GM21786 (cell line): ENCODE data around the gene TSGA10.
"Not testable (repeated sequence)": the region's sequence is repeated elsewhere in the genome, so short reads cannot be mapped to it uniquely, and the experiment has no call there.

Experiments
- ATAC-seq: cut with Tn5 transposase; IDR thresholded peaks from one replicate; pipeline ENCODE4 v1.9.1; 2021; ENCODE audit not compliant: unreplicated experiment

TSGA10 gene, protein sequence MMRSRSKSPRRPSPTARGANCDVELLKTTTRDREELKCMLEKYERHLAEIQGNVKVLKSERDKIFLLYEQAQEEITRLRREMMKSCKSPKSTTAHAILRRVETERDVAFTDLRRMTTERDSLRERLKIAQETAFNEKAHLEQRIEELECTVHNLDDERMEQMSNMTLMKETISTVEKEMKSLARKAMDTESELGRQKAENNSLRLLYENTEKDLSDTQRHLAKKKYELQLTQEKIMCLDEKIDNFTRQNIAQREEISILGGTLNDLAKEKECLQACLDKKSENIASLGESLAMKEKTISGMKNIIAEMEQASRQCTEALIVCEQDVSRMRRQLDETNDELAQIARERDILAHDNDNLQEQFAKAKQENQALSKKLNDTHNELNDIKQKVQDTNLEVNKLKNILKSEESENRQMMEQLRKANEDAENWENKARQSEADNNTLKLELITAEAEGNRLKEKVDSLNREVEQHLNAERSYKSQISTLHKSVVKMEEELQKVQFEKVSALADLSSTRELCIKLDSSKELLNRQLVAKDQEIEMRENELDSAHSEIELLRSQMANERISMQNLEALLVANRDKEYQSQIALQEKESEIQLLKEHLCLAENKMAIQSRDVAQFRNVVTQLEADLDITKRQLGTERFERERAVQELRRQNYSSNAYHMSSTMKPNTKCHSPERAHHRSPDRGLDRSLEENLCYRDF

DNA sequence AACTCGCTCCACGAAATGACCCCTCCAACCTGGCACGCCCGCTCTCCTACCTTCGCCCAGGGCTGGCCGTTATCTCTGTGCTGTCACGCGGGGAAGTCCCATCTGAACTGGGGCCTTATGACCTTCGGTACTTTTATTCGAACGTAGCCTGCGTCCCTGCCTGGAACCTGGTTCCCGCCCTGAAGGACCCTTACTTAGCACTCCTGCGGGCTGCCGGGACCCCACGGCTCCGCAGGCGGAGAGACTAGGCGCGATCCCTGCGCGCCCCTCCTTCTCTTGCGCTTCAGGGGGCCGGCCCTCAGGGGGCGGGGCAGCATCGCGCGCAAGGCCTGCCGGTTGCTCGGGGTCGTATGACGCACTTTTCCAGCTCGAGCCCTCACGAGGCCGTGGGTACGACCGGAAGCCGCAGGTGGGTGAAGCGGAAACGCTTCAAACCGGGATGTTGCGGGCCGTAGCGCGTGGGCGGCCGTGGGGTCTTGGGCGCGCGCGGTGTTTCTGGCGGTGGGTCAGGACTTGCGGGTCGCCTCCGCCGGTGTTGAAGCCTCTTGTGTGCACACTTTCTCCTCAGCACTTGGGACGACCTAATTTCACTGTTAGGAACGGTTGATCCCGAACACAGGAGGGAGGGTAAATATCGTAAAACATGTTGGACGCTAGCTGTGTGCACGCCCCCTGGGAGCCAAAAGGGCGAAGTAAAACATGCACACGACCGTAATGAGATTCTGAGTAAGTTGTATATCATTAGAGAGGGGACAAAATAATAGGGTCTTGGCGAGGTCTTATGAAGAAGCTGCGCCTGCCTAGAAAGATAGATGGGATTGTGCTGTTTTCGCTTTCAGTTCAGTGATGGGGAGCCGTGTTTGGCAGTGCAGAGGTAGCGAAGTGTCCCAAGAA lies at the start of gene TSGA10, which contains the start of gene LIPT1:
Gene TSGA10, minus strand, starts transcription at position 300 of the 894 bp plus-strand sequence. CDS start 45,503 bp downstream, outside the sequence.
Gene LIPT1, plus strand, starts transcription at position 325 of the 894 bp plus-strand sequence. CDS start 6,991 bp downstream, outside the sequence.
- peak; percentile 95 for ATAC-seq

DNA sequence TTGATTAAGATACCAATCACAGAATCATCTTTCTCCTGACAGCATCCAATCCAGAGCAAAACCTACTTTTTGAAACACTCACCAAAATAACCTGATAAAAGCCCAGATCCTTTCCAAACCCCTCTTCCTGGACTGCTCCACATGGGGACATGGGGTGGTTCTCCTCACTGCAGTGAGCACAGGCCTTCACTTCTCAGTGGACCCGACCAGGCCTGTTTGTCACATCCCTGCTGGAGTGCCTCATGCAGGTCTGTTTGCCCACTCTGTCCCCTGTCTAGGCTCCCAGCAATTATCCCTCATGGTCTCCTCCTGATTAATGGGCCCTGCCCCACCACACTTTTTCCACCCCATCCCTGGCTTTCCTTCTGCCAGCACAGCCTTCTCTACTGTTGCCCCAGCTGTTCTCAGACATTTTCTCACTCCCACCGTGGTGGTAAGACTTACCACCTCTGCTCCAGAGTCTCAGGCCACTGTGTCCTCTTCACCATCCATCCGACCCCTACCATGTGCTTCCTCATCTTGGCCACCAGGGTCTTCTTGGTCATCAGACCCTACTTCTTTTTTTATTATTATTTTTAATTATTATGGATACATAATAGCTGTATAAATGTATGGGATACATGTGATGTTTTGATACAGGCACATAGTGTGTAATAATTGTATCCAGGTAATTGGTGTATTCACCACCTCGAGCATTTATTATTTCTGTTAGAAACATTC lies 47.4 kb upstream of the TSGA10 start:
- no peak for ATAC-seq

DNA sequence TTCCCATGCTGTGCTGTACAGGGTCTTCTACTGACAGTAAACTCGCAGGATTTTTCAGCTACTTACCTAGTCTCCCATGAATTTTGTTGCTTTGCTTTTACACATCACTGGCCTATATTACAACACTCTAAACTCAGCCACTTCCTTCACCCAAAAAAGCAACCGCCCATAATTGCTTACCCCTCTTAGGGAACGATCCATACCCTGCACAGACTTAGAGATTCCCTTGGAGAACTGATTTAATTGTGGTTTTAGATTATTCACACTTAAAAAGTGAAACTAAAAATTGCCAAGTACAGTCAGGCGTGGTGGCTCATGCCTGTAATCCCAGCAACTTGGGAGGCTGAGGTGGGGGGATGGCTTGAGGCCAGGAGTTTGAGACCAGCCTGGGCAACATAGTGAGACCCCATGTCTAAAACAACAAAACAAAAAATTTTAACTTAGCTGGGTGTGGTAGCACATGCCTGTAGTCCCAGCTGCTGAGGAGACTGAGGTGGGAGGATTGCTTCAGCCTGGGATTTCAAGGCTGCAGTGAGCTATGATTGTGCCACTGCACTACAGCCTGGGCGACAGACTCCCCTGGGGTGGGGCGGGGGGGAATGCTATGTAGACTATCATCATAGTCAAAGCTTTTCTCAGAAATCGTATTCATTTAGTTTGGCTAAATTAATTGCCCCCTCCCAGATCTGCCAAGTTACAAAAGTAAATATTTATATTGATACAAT lies 45.5 kb upstream of the TSGA10 start:
- ATAC-seq, result no peak

DNA sequence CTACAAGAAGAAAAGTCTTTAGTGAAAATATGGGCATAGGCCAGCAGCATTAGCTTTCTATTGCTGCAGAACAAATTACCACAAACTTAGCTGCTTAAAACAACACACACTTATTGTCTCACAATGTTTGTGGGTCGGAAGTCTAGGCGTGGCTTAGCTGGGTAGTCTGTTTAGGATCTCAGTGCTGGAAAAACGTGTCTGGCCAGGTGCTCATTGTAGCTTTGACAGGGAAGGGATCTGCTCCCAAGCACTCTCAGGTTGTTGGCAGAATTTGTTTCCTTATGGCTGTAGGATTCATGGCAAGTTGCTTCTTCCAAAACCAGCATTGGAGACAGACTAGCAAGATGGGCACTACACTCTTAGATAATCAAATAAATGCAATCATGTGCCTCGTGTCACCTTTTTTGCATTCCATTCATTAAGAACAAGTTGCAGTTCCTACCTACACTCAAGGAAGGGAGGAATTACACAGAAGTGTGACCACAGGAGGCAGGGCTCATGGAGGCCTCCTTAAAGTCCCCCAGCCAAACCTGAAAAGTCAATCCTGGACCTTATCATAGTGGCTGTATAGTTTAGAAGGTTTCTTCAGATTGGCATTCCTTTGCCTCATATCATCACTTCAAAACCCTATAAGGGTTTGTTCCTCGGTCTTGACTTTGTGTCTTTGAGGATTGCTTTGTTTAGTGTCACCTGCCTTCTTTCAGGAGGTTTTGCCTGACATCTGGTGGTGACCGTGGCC lies 43.5 kb upstream of the TSGA10 start:
- no peak for ATAC-seq

DNA sequence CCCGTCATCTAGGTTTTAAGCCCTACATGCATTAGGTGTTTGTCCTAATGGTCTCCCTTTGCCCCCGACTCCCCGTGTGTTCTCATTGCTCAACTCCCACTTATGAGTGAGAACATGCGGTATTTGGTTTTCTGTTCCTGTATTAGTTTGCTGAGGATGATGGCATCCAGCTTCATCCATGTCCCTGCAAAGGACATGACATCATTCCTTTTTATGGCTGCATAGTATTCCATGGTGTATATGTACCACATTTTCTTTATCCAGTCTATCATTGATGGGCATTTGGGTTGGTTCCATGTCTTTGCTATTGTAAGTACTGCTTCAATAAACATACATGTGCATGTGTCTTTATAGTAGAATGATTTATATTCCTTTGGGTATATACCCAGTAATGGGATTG lies 37.6 kb upstream of the TSGA10 start:
- not testable (repeated sequence) for ATAC-seq

DNA sequence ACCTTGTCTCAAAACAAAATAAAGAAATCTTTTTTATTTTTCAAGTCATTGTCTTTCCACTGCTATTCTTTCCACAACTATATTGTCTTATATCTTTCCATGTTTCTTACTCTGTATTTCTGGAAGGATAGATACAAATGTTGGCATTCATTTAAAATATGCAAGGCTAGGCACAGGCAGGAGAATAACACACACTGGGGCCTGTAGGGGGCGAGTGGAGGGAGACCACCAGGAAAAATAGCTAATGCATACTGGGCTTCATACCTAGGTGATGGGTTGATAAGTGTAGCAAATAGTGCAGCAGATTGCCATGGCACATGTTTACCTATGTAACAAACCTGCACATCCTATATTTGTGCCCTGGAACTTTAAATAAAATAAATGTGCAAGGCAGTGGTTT lies 35.8 kb upstream of the TSGA10 start:
- ATAC-seq, result no peak

DNA sequence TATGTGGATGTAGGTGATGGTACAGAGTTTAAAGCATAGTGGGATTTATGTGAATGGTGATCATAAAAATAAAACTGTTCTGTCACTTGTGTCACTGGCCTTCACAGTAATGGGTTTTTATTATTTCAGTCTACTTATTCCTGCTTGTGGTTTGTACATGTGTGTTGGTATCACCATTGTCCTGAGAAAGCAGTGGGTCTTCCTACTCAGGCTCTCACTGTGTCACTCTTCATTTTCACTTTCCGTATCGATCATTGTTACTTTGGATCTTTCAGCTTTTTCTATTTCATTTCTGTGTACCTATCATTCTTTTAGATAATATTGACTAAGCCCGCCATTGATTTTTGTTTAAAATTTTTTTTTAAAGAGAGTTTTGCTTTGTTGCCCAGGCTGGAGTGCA lies 33.6 kb upstream of the TSGA10 start:
- ATAC-seq, result no peak

DNA sequence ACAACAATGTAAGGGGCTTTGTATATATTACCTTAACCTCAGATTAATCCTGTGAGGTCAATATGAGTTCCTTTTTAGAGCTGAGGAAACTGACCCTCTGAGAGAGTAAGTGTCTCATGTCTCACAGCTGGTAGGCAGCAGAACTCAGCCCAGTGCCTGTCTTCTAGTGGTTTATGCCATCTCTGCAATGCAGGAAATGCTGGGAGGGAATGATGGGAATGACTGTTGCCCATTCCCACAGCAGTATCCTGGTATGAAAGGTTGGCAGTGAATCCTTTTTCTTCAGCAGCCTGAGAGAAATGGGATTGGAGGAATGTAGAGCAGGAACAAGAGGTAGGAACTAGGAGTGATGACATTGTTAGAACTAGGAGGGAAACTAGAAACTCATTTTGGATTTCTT lies 32.3 kb upstream of the TSGA10 start:
- no peak for ATAC-seq

DNA sequence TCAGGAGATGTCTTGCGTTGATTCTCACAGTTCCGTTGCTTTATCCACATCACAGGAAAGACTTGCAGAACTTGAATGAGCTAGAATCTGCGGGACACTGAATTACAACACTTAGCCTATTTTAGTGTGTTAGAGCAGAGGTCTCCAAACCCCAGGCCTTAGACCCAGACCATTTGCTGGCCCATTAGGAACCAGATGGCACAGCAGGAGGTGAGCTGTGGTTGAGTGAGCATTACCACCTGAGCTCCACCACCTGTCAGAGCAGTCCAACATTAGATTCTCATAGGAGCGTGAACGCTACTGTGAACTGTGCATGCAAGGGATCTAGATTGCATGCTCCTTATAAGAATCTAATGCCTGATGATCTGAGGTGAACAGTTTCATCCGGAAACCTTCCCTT lies 30.1 kb upstream of the TSGA10 start:
- ATAC-seq, result no peak

DNA sequence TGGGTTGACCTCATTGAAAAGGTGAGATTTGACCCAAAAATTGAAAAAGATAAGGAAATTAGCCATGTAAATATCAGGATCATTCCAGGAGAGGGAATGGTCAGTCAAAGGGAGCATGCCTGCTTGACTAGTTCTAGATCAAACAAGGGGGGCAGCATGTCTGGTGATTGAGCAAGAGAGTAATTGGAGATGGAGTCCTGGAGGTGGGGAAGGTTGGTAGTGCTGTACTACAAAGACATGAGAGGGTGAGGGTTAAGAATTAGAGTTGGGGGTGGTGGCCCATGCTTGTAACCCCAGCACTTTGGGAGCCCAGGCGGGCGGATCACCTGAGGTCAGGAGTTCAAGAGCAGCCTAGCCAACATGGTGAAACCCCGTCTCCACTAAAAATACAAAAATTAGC lies 28.3 kb upstream of the TSGA10 start:
- ATAC-seq, result no peak

DNA sequence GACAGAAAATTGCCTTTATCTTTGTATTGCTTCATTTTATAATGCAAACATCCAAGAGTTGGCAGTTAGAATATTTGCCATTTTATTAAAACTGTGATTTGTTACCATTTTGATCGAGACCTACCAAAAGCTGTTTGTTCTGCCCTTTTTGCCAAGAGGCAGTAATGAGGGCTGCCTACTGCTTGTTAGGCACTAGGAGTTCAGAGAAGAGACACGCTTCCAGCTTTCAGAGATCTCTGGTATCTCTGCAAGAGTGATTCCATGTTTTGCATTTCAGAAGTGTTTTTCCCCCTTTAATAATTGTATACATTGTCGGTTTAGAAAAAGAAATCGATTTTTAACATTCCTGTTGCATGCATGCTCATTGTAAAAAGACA lies 26.9 kb upstream of the TSGA10 start:
- no peak for ATAC-seq

DNA sequence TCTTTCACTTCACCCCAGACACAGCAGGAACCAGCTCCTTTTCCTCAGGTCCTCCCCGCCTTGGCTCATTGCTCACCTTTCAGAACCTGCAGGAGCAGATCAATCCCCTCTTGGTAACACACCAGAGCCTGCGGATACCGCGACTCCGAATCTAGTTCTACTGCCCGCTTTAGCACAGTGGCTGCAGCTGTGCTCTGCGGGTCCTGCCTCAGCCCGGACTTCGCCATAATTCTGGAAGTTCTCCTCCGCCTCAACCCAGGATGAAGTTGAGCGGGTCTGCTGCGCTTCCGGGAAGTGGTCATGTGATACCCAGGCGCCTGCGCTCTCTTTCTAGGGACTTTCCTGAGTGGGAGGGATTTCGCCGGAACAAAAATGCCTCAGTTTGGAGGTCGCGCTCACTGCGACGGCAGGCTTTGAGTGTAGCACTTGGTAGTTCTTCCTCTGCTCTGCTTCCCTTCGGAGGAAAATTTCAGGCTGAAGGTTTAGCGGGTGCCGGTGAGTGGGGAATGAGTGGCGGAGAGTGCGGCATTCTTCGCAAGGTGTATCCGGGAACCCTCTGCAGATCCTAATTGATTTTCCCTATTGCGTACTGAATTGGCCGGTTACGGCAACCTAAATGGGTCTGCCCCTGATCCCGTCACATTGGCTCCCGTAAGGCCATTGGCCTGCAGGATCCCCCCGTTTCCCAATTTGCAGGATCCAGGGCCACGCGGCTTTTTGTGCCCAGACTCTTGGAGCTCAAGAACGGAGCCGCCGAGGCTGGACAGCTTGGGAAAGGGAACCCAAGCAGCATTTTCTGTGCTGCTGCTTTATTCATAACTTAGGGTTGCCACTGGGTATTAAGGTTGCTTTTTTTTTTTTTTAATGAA lies 26.2 kb upstream of the TSGA10 start, which contains the start of the genes MITD1 and MRPL30:
Gene MITD1, minus strand, starts transcription at position 304 of the 869 bp plus-strand sequence. Its CDS starts 77 bp downstream, at position 227.
Gene MRPL30, plus strand, starts transcription at position 430 of the 869 bp plus-strand sequence. CDS start 5,020 bp downstream, outside the sequence.
- ATAC-seq, result peak; percentile 94

DNA sequence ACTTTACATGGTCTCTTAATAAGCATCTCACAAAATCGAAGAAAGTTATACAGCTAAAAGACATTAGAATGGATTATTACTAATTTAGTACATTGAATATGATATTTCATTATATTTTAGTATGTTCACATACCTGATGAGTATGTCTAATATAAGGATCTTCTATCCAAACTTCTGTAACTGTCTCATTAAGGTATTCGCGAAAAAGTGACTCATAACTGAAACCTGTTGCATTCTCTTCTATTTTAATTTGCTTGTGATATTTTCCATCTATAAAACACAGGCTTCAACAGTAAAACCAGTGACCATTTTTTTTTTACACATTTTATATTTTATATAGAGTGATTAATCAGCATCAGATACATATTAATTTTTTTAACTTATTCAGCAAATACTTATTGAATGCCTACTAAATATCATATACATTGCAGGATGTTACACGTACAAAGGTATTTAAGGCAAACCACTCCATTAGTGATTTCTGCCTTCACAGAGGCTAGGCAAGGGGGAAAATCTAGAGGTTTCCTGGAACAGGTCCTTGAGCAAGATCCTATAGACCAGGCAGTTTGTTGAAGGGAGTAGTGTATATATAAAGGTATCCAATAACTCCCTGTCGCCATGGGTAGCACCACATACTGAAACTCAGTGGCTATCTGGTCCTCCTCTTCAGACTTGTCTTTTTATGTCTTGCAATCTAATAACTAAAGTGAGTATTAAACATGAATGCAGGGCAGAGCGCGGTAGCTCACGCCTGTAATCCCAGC lies 16.8 kb upstream of the TSGA10 start:
- no peak for ATAC-seq

DNA sequence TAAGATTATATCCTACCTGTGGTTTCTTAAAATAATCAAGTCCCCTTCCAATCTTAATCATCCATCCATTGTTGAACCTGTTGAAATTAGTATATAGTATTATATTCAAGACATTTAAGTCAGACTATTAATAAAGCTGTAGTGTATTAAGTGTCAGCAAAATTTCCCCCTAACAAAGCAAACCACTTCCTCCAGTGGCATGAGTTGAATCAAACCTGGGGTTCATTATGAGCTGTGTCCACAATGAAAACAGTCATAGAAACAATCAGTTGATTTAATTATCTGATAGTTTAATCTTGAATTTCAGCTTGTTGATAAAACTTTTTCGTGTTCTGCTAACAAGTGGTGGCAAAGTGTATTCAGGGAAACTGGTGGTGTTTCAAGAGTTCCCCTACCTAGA lies 14.8 kb upstream of the TSGA10 start:
- ATAC-seq, result no peak

DNA sequence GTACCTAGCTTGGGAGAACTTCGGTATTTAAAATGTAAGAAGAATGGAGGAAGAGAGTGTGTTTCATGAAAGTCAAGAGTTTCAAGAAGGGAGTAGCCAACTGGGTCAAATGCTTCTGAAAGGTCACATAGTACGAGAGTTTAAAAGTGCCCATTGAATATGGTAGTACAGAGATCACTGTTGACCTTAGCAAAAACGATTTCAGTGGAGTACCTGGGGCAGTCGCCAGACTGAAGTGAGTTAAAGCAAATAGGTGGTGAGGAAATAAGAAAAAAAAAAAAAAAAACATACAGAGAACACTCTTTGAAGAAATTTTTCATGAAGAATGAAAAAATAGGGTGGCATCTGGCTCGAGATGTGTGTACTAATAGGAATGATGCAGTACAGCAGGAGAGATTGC lies 11.5 kb upstream of the TSGA10 start:
- no peak for ATAC-seq

DNA sequence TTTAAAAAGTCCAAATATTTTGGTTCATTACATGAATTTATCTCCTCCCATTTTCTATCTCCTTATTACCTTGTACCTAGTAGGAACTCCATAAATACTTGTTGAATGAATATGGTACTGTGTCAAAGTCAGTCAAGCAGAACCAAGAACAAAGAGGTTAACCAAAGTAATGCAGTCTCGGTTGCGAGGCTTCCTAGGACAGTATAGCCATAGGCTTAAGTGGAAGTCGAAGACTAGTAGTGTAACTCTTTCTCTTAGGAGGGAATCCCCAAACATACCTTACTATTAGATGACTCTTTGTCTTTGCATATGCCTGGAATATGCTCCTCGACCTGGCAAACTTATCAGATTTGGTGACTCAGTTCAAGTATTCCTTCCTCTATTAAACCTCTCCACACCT lies 4.9 kb upstream of the TSGA10 start:
- no peak for ATAC-seq

DNA sequence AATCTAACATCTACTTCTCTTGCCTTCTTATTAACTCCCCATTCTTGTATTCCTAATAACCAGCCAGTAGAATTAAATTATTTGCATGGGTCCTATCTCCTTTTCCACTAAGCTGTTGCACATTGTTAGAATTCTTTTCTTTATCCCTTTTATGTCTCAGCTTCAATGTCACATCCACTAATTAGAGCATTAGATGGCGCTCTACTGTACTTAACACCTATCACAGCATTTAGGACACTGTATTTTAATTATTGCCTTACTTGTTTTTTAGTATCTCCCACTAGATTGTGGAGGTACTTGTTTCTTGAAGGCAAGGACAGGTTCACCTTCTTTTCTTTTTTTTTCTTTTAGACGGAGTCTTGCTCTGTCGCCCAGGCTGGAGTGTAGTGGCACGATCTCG lies 3.9 kb upstream of the TSGA10 start:
- no peak for ATAC-seq
